GM11168 (cell line): ENCODE measurements around the gene TET3.

Source experiments
- in situ Hi-C: fragments of 300-500 bp; cut with MboI; formaldehyde crosslinking; loops from one replicate; pipeline ENCODE4 v1.12.0; 2022; ENCODE audit warnings: low sequenced_read_pairs; ENCODE audit not compliant: unreplicated experiment

TET3 gene

DNA sequence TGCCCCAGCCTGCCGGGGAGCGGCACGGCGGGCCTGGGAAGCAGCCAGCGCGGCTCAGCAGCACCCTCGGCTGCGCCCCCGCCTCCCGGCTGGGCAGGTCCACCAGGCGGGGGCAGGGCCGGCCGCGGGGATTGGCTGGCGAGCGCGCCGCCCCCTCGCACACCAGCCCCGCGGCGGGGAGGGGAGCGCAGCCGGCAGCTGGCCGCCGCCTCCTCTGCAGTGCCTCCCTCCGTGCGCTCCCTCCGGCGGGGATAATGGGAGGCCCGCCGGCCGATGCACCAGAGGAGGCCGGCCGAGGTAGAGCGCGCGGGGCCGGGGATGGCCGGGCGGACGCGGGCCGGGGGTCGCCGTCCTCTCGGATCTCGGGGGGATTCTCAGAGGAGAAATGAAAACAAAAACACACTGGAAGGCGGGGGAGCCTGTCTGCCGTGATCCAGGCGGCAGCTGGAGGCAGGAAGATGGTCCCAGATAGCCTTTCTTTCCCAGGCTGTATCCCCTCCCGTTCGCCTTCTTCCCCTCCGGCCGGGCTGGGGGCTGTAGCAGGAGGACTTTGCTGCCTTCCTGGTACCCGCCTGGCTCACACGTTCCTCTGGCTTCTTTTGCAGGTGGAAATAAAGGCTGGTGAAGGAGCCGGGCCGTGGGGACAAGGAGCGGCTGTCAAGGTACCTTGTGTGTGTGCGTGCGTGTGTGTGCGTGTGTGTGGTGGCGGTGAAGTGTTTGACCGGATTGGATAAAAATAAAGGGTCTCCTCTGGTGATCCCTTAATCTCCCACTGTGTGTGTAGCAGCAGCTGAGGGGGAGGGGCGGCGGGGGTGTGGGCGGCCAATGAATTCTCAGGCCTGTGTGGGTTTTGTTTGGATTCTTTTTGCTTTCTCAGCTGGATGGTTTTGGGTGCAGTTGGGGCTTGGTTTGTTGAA lies 18.1 kb downstream of the TET3 start:
- in situ Hi-C loops, result no loop called here

DNA sequence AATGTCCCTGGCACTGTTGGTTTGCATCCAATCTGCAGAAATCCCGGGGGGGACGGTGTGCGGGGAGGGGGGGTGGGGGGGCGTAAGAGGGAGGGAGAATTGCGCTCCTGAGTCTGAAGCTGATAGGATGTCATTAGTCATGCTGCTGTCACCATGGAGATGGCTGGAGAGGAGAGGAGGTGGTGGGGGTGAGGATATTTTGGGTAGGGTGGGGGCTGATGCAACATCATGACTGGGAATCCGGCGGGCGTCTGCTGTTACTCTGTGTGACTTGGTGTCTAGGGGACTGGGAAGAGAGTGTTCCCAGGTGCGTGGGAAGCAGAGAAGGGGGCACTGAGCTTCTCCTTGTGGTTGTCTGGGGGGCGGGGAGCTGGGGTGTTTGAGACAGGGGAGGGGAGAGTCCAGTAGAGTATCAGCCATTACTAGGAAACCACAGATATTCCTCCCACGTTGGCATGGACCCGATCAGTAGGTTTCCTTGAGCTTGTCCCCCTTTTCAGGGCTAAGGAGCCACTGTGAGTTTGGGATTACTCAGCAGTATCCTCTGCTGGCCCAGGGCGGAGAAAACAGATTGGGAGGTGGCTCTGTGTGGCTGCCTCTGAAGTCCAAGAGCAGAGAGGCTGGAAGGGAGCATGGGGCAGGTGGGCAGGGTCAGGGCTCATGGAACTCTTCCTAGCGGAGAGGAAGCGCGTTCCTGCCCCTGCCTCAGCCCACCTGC lies 18.9 kb downstream of the TET3 start:
- in situ Hi-C loops, result no loop called here

GRCh38 chr2:74004212-74005182 lies 19.8 kb downstream of the TET3 start:
- in situ Hi-C loops, result no loop called here

GRCh38 chr2:74005786-74006185 lies 21.1 kb downstream of the TET3 start:
- in situ Hi-C loops, result no loop called here

DNA sequence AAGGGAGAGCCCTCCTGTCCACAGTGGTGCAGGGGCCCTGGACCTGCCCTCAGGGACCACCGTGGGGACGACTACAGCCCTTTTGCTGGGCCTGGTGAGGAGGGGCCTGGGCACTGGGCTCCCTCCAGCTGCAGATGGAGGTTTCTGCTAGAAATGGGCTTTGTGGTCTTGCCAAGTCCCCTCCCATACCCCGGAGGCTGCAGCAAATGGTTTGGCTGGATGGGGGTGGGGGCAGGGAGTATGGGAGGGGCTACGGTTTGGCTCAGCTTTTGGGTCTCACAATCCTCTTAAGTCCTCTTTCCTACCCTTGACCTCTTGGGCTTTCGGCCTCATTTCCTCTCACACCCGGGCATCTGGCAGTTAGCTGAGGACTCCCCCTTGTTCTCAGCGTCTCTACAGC lies 21.7 kb downstream of the TET3 start:
- in situ Hi-C loops, result no loop called here

DNA sequence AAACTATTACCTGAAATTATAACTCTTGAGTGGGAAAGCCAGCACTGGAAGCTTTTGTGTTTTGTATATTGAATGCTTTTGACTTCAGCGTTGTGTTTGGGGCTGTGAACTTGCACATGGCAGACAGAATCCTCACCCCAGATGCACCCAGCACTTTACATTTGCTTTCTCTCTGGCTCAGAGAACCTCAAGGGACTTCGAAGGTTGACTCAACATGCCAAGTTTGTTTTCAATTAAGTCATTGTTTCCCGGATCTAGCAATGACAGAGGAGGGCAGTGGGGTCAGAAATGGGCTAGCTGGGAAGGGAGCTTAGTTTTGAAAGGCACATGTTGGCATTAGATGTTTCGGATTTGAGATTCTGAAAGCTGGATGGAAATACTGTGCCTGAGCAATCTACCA lies 22.4 kb downstream of the TET3 start:
- in situ Hi-C loops, result no loop called here

DNA sequence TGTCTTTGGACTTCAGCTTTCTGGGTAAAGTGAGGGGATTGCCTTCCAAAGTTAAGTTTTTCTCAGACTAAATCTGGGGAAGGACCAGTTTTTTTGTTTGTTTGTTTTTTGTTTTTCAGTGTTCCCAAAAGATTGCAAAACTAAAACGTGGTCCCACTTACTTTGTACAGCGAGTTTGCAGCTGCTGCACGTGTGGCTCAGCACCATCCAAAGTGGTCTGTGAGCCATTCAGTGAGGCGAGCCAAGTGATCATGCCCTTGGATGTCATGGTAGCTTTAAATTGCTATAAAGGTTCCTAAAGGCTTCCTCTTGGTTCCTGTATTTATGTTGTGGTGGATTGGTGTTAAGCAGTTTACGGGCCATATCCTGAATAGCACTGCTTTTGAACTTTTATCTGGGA lies 23.0 kb downstream of the TET3 start:
- in situ Hi-C loops, result no loop called here

DNA sequence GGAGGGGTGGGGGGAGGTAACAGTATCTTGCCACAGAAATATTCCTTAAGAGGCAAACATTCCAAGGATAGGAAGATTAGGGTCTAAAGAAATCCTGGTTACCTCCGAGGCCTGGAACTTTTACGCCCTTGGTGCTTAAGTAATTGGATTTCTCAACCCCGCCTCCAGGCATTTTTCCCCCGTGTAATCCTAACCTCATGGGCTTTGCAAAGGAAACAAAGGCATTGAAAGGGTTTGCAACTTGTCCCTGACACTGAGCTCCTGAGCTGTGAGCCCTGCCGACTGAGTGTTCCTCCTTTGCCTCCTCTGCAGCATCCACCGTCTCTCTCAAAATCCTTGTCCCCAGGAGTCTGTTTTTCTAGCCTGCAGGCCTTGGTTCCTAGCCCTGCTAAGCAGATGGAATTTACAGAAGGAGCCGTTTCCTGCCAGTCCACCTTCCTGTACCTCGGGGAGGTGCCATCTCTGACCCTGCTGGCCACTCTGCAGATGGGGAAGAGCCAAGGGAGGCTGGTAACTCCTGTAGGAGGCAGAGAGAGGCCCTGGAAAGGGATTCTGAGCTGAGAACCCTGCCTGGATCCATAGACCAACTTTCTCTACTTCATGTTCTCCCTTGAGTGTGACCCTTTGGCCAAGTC lies 24.2 kb downstream of the TET3 start:
- in situ Hi-C loops, result no loop called here

GRCh38 chr2:74009577-74009976 lies 24.9 kb downstream of the TET3 start:
- in situ Hi-C loops, result no loop called here

DNA sequence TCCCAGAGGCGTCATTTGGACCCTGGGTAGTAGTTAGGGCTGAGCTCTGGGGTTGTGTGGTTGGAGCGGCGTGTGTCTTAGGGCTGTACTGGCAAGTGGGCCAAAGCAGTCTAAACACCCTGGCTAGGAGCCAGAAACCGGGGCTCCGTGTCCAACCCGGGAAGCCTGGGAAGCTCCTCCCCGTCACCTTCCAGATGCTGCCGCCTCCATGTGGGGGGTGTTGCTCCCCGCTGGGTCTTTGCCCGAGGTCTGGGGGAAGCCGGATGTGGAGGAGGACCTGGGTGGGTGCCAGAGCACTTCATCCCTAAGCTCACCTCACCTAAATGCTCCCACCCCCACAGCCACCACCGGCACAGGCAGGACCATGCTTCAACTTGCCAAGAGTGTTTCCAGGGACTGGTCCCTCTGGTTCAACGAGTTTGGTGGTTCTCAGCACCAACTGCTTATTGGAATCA lies 25.4 kb downstream of the TET3 start:
- in situ Hi-C loops, result no loop called here

DNA sequence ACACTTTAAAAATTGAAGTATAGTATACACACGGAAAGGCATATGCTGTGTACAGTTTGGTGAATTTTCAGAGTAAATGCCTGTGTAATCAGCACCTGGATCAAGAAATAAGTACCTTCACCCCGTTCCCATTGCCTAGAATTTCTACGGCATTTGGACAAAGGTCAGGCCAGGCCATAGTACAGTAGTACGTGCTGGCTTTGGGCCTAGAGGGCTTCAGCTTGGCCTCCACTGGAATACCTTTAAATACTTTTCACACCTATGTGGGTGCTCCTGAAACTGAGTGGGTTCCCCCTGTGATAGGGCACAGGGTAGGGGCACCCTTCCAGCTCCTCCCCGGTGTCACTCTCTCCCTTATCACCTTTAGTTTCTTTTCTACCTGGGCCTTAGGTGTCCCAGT lies 26.5 kb downstream of the TET3 start:
- in situ Hi-C loops, result no loop called here

- in situ Hi-C loops, result no loop called here
Measured at GRCh38 chr2:74014813-74015212, 30.1 kb downstream of the TET3 start.

GRCh38 chr2:74017223-74017622 lies 32.5 kb downstream of the TET3 start:
- in situ Hi-C loops, result no loop called here

GRCh38 chr2:74019516-74019915 lies 34.8 kb downstream of the TET3 start:
- in situ Hi-C loops, result no loop called here

GRCh38 chr2:74020702-74021406 lies 36.1 kb downstream of the TET3 start:
- in situ Hi-C loops, result no loop called here

DNA sequence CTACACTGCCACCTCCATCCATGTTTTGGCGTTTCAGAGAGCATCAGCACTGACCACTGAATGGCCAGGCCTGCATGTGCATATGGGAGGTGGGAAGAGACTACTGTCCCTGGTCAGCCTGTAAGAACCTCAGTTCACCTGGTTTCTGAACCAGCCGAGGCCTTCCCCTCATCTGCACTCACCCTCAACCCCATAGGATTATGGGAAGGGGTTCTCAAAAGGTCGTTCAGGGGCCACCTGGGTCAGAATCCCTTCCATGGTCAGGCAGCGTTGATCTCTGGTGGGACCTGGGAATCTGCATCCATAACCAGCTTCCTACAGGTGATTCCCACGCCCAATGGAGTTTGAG lies 36.7 kb downstream of the TET3 start:
- in situ Hi-C loops, result no loop called here

DNA sequence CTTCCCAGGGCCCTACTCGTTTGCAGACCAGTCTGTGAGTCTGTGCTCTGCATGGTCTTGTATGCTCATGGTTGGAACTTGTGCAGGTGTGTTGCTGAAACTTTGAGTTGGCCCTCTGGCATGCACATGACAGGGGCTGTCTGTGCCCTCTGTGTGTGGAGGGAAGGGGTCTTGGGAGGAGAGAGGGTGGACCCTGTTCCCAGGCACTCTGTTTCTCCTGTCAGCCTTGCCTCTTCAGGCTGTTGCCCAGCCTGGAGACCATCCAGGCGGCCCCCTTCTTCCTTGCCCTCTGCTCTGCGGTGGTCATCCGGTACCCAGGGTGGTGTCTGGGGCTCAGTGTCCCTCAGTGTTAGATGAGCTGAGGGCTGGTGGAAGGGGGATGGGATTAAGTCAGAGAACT lies 39.5 kb downstream of the TET3 start:
- in situ Hi-C loops, result no loop called here

- in situ Hi-C loops, result no loop called here
Measured at GRCh38 chr2:74025971-74026612, 41.4 kb downstream of the TET3 start.

- in situ Hi-C loops, result no loop called here
Measured at GRCh38 chr2:74026687-74027241, 42.1 kb downstream of the TET3 start.
